ENCODE data around the gene PTPRD. TPM values are rescaled to one million over a fixed set of nuclear protein-coding genes. Genes with fewer than 3 reads are reported as not detected.
A peak's percentile ranks its signal among the peaks of the same experiment; 100 is the strongest.

PTPRD gene
- total and polyA plus RNA-seq, 7 experiments from 2014 or later = 0.71 TPM; not detected in 6

DNA sequence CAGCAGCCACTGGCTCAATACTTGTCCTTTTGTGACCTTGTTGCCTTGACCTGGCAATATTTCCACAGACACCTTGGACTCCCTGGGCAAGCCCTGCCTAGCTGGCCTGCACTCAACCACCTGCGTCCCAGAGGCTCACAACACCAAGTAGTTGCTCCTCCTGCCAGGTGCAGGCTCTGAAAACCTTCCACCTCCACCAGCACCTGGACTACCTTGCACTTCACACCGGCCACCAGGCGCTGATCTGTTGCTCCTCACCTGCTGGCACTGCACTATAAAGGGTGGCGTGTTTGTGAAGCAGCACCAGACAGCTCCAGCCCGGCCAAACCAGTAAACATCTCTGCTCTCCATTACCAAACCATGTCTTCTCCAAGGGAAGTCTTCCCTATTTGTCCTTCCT lies 997.7 kb downstream of the PTPRD start:
- no peaks in the 10 kb centered on the region for H3K9me3 ChIP-seq (ENCODE audit: control insufficient read depth in 2 of 3, low read length in 3 of 3)
- H3K36me3 ChIP-seq (ENCODE audit: control insufficient read depth in 2 of 3, insufficient read depth in 3 of 3, low read length in 3 of 3) = no peaks in the 10 kb centered on the region
- no peak overlapping the region for H3K4me3 Mint-ChIP-seq
- no peak overlapping the region for H3K4me3 ChIP-seq (ENCODE audit: low read length)
- ChIA-PET CTCF (no interaction called here), POLR2A (no interaction called here)
- intact Hi-C loops (cut with micrococcal nuclease) = no loop called here
- no peak for ATAC-seq
- H3K9me3 Mint-ChIP-seq = peaks cover 0 to 9% (median 0%) of the 10 kb centered on the region in 11 donors
- H3K27ac Mint-ChIP-seq = no peak overlapping the region
- H3K36me3 Mint-ChIP-seq = no peaks in the 10 kb centered on the region
- H3K4me1 ChIP-seq (ENCODE audit: control insufficient read depth in 2 of 2, insufficient read depth in 2 of 2, low read length in 2 of 2) = no peaks in the 10 kb centered on the region
- H3K4me1 Mint-ChIP-seq = peaks cover 0 to 10% (median 4%) of the 10 kb centered on the region in 7 donors
- no peak for DNase-seq
- no peaks in the 10 kb centered on the region for H3K27me3 Mint-ChIP-seq
- no peak overlapping the region for H3K27ac ChIP-seq (ENCODE audit: low read depth, low read length)
- H3K27me3 ChIP-seq (ENCODE audit: control insufficient read depth in 2 of 2, insufficient read depth in 2 of 2, low read length in 2 of 2) = no peaks in the 10 kb centered on the region

DNA sequence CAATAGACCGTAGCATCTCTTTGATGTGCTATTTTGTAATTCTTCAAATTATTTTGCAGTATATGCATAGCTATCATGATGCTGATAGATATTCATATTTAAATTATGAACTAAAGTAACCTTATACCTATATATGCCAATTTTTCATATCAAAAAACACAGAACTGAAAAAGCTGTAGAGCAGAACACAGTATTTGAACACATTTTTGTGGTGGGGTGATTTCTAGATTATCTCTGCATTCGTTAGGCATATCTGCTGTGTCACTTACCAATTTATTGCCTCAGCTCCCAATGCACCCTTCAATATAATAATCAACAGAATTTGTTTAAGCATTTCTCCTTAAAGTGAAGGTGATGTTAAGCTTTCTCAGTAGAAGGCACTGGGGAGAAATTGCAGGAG lies 998.2 kb downstream of the PTPRD start:
- intact Hi-C loops (cut with micrococcal nuclease) = no loop called here
- no peak overlapping the region for H3K4me3 ChIP-seq (ENCODE audit: low read length)
- no peaks in the 10 kb centered on the region for H3K4me1 ChIP-seq (ENCODE audit: control insufficient read depth in 2 of 2, insufficient read depth in 2 of 2, low read length in 2 of 2)
- Mint-ChIP-seq H3K27ac (no peak overlapping the region), H3K27me3 (no peaks in the 10 kb centered on the region), H3K9me3 (peaks cover 0 to 9% (median 0%) of the 10 kb centered on the region in 11 donors), H3K4me1 (peaks cover 0 to 10% (median 4%) of the 10 kb centered on the region in 7 donors), H3K4me3 (no peak overlapping the region), H3K36me3 (no peaks in the 10 kb centered on the region)
- ChIA-PET POLR2A (no interaction called here), CTCF (no interaction called here)
- no peak overlapping the region for H3K27ac ChIP-seq (ENCODE audit: low read depth, low read length)
- no peaks in the 10 kb centered on the region for H3K36me3 ChIP-seq (ENCODE audit: control insufficient read depth in 2 of 3, insufficient read depth in 3 of 3, low read length in 3 of 3)
- ATAC-seq (no peak), DNase-seq (no peak)
- no peaks in the 10 kb centered on the region for H3K9me3 ChIP-seq (ENCODE audit: control insufficient read depth in 2 of 3, low read length in 3 of 3)
- no peaks in the 10 kb centered on the region for H3K27me3 ChIP-seq (ENCODE audit: control insufficient read depth in 2 of 2, insufficient read depth in 2 of 2, low read length in 2 of 2)

DNA sequence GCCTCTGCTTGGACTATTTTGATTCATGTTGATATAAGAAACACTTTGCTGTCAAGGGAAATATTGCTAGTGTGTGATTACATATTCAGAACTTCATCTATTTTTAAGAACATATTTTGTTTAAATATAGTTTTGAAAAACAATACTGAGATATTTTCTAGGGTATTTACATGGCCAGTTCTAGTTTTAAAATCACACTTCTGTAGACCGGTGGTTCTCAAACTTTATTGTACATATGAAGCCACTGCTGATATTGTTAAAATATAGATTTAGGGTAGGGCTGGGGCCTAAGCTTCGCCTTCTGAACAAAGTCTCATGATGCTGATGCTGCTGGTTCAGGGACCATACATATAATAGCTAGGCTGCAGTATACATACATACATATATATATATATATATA lies 1000.0 kb downstream of the PTPRD start:
- Histone ChIP-seq H3K27ac (ENCODE audit: low read depth, low read length) (no peak overlapping the region), H3K9me3 (ENCODE audit: control insufficient read depth in 2 of 3, low read length in 3 of 3) (no peaks in the 10 kb centered on the region), H3K27me3 (ENCODE audit: control insufficient read depth in 2 of 2, insufficient read depth in 2 of 2, low read length in 2 of 2) (no peaks in the 10 kb centered on the region), H3K4me1 (ENCODE audit: control insufficient read depth in 2 of 2, insufficient read depth in 2 of 2, low read length in 2 of 2) (no peaks in the 10 kb centered on the region), H3K36me3 (ENCODE audit: control insufficient read depth in 2 of 3, insufficient read depth in 3 of 3, low read length in 3 of 3) (no peaks in the 10 kb centered on the region), H3K4me3 (ENCODE audit: low read length) (no peak overlapping the region)
- peaks cover 0 to 14% (median 0%) of the 10 kb centered on the region in 11 donors for H3K9me3 Mint-ChIP-seq
- H3K4me1 Mint-ChIP-seq = peaks cover 0 to 10% (median 4%) of the 10 kb centered on the region in 7 donors
- no peaks in the 10 kb centered on the region for H3K36me3 Mint-ChIP-seq
- no peak for ATAC-seq
- DNase-seq = no peak
- intact Hi-C loops (cut with micrococcal nuclease) = no loop called here
- peak overlapping the region in 1 of 10 donors; percentile 20 for H3K4me3 Mint-ChIP-seq
- peak overlapping the region in 3 of 9 donors; percentile 1 to 51 (median 48) for H3K27ac Mint-ChIP-seq
- POLR2A ChIA-PET = no interaction called here
- no peaks in the 10 kb centered on the region for H3K27me3 Mint-ChIP-seq
- CTCF ChIA-PET = no interaction called here

DNA sequence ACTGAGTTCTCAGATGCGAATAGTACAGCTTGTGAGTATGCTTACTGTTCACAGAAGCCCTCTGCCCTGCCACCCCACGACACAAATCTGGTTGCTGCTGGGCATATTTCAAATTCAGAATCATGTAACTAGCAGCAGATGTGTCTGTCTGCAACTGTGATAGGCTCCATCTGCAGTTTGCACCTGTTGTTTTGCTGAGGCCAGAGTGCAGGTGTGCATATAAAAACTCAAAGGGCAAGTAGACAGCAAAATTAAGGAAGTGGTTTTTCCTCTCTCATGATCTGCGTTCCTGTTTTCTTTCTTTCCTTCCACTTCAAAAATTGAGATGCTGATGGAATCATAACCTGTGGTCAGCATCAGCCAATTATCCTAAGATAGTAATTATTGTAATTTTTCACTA lies 1000.5 kb downstream of the PTPRD start:
- H3K4me3 ChIP-seq (ENCODE audit: low read length) = no peak overlapping the region
- intact Hi-C loops (cut with micrococcal nuclease) = no loop called here
- POLR2A ChIA-PET = no interaction called here

DNA sequence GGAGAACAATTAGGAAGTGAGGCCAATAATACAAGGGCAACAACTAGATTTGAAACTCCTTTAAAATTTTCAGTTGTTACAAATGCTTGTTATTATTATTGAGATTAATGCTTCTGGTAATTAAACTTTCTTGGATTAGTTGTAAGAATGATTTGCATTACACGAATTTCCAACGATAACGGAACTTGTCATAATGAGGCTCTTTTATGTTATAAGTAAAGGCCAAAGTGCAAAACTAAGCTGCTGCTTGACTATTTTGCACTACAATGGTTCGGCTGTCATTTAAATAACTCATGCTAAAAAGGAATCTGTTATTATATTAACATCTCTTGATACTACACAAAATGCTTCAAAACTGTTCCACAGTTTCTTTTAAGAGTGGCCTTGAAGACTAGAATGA lies 1007.1 kb downstream of the PTPRD start:
- Mint-ChIP-seq H3K27me3 (no peaks in the 10 kb centered on the region), H3K9me3 (peaks cover 0 to 5% (median 0%) of the 10 kb centered on the region in 11 donors), H3K36me3 (no peaks in the 10 kb centered on the region), H3K4me3 (no peak overlapping the region), H3K4me1 (no peaks in the 10 kb centered on the region), H3K27ac (no peak overlapping the region)
- H3K4me3 ChIP-seq (ENCODE audit: low read length) = no peak overlapping the region
- no peak for DNase-seq
- no peaks in the 10 kb centered on the region for H3K9me3 ChIP-seq (ENCODE audit: control insufficient read depth in 2 of 3, low read length in 3 of 3)
- CTCF ChIA-PET = interaction anchor here (0.8 kb wide), 1 partner anchor 186 kb away, joined by 3 read pairs; no protein-coding TSS in a partner anchor
- no peaks in the 10 kb centered on the region for H3K36me3 ChIP-seq (ENCODE audit: control insufficient read depth in 2 of 3, insufficient read depth in 3 of 3, low read length in 3 of 3)
- H3K27ac ChIP-seq (ENCODE audit: low read depth, low read length) = no peak overlapping the region
- H3K27me3 ChIP-seq (ENCODE audit: control insufficient read depth in 2 of 2, insufficient read depth in 2 of 2, low read length in 2 of 2) = no peaks in the 10 kb centered on the region
- H3K4me1 ChIP-seq (ENCODE audit: control insufficient read depth in 2 of 2, insufficient read depth in 2 of 2, low read length in 2 of 2) = no peaks in the 10 kb centered on the region
- POLR2A ChIA-PET = no interaction called here
- intact Hi-C loops (cut with micrococcal nuclease) = loop anchor here in 1 of 2 donors (10.0 kb wide), 1 partner anchor 339 kb away; no protein-coding TSS in a partner anchor
- ATAC-seq = no peak

More for the DNA sequence above, 1000.5 kb downstream of the PTPRD start:
- peaks cover 0 to 10% (median 4%) of the 10 kb centered on the region in 7 donors for H3K4me1 Mint-ChIP-seq
- H3K4me3 Mint-ChIP-seq = peak overlapping the region in 3 of 10 donors; percentile 20 to 28 (median 25)
- H3K27me3 Mint-ChIP-seq = no peaks in the 10 kb centered on the region
- peaks cover 0 to 11% (median 0%) of the 10 kb centered on the region in 11 donors for H3K9me3 Mint-ChIP-seq
- ATAC-seq = peak; percentile 38
- peak overlapping the region in 6 of 9 donors; percentile 1 to 51 (median 42) for H3K27ac Mint-ChIP-seq
- CTCF ChIA-PET = no interaction called here
- no peaks in the 10 kb centered on the region for H3K9me3 ChIP-seq (ENCODE audit: control insufficient read depth in 2 of 3, low read length in 3 of 3)
- no peaks in the 10 kb centered on the region for H3K27me3 ChIP-seq (ENCODE audit: control insufficient read depth in 2 of 2, insufficient read depth in 2 of 2, low read length in 2 of 2)
- H3K4me1 ChIP-seq (ENCODE audit: control insufficient read depth in 2 of 2, insufficient read depth in 2 of 2, low read length in 2 of 2) = no peaks in the 10 kb centered on the region
- no peaks in the 10 kb centered on the region for H3K36me3 ChIP-seq (ENCODE audit: control insufficient read depth in 2 of 3, insufficient read depth in 3 of 3, low read length in 3 of 3)
- H3K36me3 Mint-ChIP-seq = no peaks in the 10 kb centered on the region
- no peak overlapping the region for H3K27ac ChIP-seq (ENCODE audit: low read depth, low read length)
- DNase-seq = peak in 5 of 9 donors; percentile 3 to 39 (median 21)

DNA sequence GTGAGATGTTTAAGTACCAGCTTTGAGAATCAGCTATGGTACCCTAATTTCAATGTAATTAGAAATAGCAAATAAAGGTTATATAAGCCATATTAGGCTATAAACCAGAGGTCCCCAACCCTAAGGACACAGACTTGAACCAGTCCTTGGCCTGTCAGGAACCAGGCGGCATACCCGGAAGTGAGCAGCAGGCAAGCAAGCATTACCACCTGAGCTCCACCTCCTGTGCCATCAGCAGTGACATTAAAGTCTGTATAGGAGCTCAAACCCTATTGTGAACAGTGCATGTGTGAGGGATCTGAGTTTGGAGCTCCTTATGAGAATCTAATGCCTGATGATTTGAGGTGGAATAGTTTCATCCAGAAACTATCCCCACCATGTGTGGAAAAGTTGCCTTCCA lies 1009.5 kb downstream of the PTPRD start:
- intact Hi-C loops (cut with micrococcal nuclease) = loop anchor here in 1 of 2 donors (10.0 kb wide), 1 partner anchor 341 kb away; no protein-coding TSS in a partner anchor
- ATAC-seq = no peak
- POLR2A ChIA-PET = no interaction called here

DNA sequence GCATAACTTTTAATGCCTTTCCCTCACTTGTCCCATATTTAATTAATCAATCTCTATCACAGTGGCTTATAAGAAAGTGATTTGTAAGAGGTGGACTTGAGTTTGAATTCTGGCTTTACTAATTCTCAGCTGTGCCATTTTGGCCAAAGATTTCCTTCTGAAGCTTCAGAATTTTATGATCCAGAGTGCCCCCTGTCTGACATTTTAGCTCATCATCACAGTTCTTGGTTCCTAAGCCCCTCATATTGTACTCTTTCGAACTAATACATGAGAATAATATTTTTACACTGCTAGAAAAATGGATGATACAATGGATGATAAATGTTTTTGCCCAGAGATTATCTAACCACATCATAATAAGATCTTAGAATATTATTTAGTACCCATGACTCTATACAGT lies 1014.1 kb downstream of the PTPRD start:
- Histone ChIP-seq H3K4me1 (ENCODE audit: control insufficient read depth in 2 of 2, insufficient read depth in 2 of 2, low read length in 2 of 2) (no peaks in the 10 kb centered on the region), H3K27ac (ENCODE audit: low read depth, low read length) (no peak overlapping the region), H3K27me3 (ENCODE audit: control insufficient read depth in 2 of 2, insufficient read depth in 2 of 2, low read length in 2 of 2) (no peaks in the 10 kb centered on the region), H3K36me3 (ENCODE audit: control insufficient read depth in 2 of 3, insufficient read depth in 3 of 3, low read length in 3 of 3) (no peaks in the 10 kb centered on the region), H3K9me3 (ENCODE audit: control insufficient read depth in 2 of 3, low read length in 3 of 3) (no peaks in the 10 kb centered on the region), H3K4me3 (ENCODE audit: low read length) (no peak overlapping the region)
- ATAC-seq (no peak), DNase-seq (no peak)
- ChIA-PET POLR2A (no interaction called here), CTCF (no interaction called here)
- H3K4me3 Mint-ChIP-seq = no peak overlapping the region
- intact Hi-C loops (cut with micrococcal nuclease) = no loop called here
- no peaks in the 10 kb centered on the region for H3K4me1 Mint-ChIP-seq
- peaks cover 0 to 5% (median 0%) of the 10 kb centered on the region in 11 donors for H3K9me3 Mint-ChIP-seq
- no peaks in the 10 kb centered on the region for H3K27me3 Mint-ChIP-seq
- no peak overlapping the region for H3K27ac Mint-ChIP-seq
- H3K36me3 Mint-ChIP-seq = no peaks in the 10 kb centered on the region

More for the DNA sequence above, 1009.5 kb downstream of the PTPRD start:
- CTCF ChIA-PET = no interaction called here
- Histone ChIP-seq H3K9me3 (ENCODE audit: control insufficient read depth in 2 of 3, low read length in 3 of 3) (no peaks in the 10 kb centered on the region), H3K4me3 (ENCODE audit: low read length) (no peak overlapping the region), H3K27ac (ENCODE audit: low read depth, low read length) (no peak overlapping the region), H3K4me1 (ENCODE audit: control insufficient read depth in 2 of 2, insufficient read depth in 2 of 2, low read length in 2 of 2) (no peaks in the 10 kb centered on the region), H3K36me3 (ENCODE audit: control insufficient read depth in 2 of 3, insufficient read depth in 3 of 3, low read length in 3 of 3) (no peaks in the 10 kb centered on the region), H3K27me3 (ENCODE audit: control insufficient read depth in 2 of 2, insufficient read depth in 2 of 2, low read length in 2 of 2) (no peaks in the 10 kb centered on the region)
- DNase-seq = no peak
- Mint-ChIP-seq H3K9me3 (peaks cover 0 to 5% (median 0%) of the 10 kb centered on the region in 11 donors), H3K4me3 (no peak overlapping the region), H3K27me3 (no peaks in the 10 kb centered on the region), H3K27ac (no peak overlapping the region), H3K4me1 (no peaks in the 10 kb centered on the region), H3K36me3 (no peaks in the 10 kb centered on the region)
